ENCODE results near the gene LRP11. TPM values are rescaled to one million over a fixed set of nuclear protein-coding genes. Genes with fewer than 3 reads are reported as not detected.

Gene LRP11
- total RNA-seq, 1 donor from 2014 or later: 59.6 TPM

DNA sequence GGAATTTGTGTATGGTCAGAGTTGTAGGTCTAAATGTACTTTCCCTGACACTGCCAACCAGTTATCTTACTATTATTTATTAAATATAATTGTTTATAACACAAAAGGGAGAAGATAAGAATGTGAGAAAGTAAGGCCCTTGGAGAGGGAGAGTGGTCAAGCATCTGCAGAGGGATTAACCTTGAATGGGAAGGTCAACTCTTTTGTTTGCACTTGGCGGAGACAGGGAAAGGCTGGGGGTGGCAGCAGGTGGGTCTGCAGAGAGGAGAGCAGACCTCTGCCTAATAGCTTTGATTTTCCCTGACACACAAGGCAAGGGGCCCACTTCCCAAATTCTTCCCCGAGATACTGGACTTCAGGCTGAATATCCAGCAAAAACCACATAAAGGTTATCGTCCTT is 4.2 kb downstream of the LRP11 start:
- Mint-ChIP-seq H3K27ac (ENCODE audit: unreplicated experiment) (peak overlapping the region; percentile 99), H3K4me1 (ENCODE audit: unreplicated experiment) (peaks cover 82% of the 10 kb centered on the region), H3K9me3 (ENCODE audit: unreplicated experiment) (no peaks in the 10 kb centered on the region), H3K27me3 (ENCODE audit: unreplicated experiment) (no peaks in the 10 kb centered on the region), H3K36me3 (ENCODE audit: unreplicated experiment) (peaks cover 2% of the 10 kb centered on the region), H3K4me3 (ENCODE audit: unreplicated experiment) (no peak overlapping the region)
- TF ChIP-seq, protein P1, sequence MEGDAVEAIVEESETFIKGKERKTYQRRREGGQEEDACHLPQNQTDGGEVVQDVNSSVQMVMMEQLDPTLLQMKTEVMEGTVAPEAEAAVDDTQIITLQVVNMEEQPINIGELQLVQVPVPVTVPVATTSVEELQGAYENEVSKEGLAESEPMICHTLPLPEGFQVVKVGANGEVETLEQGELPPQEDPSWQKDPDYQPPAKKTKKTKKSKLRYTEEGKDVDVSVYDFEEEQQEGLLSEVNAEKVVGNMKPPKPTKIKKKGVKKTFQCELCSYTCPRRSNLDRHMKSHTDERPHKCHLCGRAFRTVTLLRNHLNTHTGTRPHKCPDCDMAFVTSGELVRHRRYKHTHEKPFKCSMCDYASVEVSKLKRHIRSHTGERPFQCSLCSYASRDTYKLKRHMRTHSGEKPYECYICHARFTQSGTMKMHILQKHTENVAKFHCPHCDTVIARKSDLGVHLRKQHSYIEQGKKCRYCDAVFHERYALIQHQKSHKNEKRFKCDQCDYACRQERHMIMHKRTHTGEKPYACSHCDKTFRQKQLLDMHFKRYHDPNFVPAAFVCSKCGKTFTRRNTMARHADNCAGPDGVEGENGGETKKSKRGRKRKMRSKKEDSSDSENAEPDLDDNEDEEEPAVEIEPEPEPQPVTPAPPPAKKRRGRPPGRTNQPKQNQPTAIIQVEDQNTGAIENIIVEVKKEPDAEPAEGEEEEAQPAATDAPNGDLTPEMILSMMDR (IDR thresholded peaks at IDR 0.05): no peak
- DNase-seq (ENCODE audit: extremely low spot score, unreplicated experiment): no peak

DNA sequence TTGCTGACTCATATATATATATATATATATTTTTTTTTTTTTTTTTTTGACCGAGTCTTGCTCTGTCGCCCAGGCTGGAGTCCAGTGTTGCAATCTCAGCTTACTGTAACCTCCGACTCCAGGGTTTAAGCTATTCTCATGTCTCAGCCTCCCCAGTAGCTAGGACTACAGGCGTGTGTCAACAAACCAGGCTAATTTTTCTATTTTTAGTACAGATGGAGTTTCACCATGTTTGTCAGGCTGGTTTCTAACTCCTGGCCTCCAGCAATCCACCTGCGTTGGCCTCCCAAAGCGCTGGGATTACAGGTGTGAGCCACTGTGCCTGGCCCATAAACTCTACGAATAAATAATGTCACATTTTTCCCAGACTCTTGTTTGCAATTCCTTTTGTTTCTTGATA is 4.8 kb downstream of the LRP11 start:
- Mint-ChIP-seq H3K4me3 (ENCODE audit: unreplicated experiment) (no peak overlapping the region), H3K27me3 (ENCODE audit: unreplicated experiment) (no peaks in the 10 kb centered on the region), H3K9me3 (ENCODE audit: unreplicated experiment) (no peaks in the 10 kb centered on the region), H3K36me3 (ENCODE audit: unreplicated experiment) (peaks cover 2% of the 10 kb centered on the region), H3K4me1 (ENCODE audit: unreplicated experiment) (peaks cover 84% of the 10 kb centered on the region), H3K27ac (ENCODE audit: unreplicated experiment) (peak overlapping the region; percentile 91)
- TF ChIP-seq, protein P1 (IDR thresholded peaks at IDR 0.05): no peak
- DNase-seq (ENCODE audit: extremely low spot score, unreplicated experiment): no peak

DNA sequence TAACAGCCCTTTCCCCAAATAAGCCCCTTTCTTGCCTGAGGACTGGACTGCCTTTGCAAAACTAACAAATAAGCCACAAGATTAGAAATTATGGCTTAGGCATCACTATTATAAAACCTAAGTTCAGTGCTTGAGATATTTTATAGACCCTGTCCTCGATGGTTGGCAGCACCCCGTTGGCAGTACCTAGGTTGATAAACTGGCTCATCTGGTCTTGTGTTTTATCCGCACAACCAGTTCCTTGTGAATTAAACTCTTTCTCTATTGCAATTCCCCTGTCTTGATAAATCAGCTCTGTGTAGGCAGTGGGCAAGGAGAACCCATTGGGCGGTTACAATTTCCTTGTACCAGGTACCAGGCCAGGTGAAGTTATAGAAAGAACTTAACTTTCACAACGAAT is 6.6 kb downstream of the LRP11 start:
- no peak for DNase-seq (ENCODE audit: extremely low spot score, unreplicated experiment)
- peaks cover 82% of the 10 kb centered on the region for H3K4me1 Mint-ChIP-seq (ENCODE audit: unreplicated experiment)
- no peaks in the 10 kb centered on the region for H3K9me3 Mint-ChIP-seq (ENCODE audit: unreplicated experiment)
- TF ChIP-seq, protein P1 (IDR thresholded peaks at IDR 0.05): no peak
- no peaks in the 10 kb centered on the region for H3K27me3 Mint-ChIP-seq (ENCODE audit: unreplicated experiment)
- H3K36me3 Mint-ChIP-seq (ENCODE audit: unreplicated experiment): peaks cover 2% of the 10 kb centered on the region
- H3K27ac Mint-ChIP-seq (ENCODE audit: unreplicated experiment): peak overlapping the region; percentile 96
- H3K4me3 Mint-ChIP-seq (ENCODE audit: unreplicated experiment): no peak overlapping the region

DNA sequence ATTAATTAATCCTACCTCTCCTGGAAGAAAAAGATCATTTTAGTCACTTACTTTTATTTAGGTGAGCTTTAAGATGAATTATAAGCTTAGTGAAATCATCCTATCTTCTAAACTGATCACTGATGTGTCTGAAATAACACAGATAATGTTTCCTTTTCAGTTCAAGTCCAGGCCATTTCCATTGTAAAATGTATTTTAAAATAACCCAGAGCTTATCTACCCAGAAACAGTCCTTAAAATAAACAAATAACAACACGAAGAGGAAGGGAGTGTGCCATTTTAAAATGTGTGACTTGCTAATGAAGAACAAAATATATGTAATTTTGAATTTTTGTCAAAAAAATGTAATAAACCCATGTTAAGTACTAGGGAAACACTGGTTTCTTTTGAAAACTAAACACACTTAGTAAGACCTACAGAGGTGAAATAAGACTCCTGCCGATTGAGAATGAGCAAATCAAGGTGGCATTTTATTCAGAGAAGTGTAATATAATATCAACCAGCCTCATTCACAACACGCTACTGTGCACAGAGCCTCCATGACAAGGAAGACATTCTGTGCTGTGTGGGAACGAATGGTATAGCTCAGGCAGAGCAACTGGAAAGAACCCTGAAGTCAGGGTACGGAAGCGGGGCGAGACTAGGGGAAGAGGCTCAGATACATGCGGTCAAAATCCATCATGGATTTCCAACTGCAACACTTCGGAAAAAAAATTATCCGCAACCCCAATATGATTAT is 7.7 kb downstream of the LRP11 start:
- H3K4me1 Mint-ChIP-seq (ENCODE audit: unreplicated experiment): peaks cover 82% of the 10 kb centered on the region
- H3K27ac Mint-ChIP-seq (ENCODE audit: unreplicated experiment): peak overlapping the region; percentile 96
- H3K4me3 Mint-ChIP-seq (ENCODE audit: unreplicated experiment): peak overlapping the region; percentile 30
- TF ChIP-seq, protein P1 (IDR thresholded peaks at IDR 0.05): no peak
- H3K9me3 Mint-ChIP-seq (ENCODE audit: unreplicated experiment): no peaks in the 10 kb centered on the region
- DNase-seq (ENCODE audit: extremely low spot score, unreplicated experiment): no peak
- H3K36me3 Mint-ChIP-seq (ENCODE audit: unreplicated experiment): peaks cover 6% of the 10 kb centered on the region
- no peaks in the 10 kb centered on the region for H3K27me3 Mint-ChIP-seq (ENCODE audit: unreplicated experiment)

DNA sequence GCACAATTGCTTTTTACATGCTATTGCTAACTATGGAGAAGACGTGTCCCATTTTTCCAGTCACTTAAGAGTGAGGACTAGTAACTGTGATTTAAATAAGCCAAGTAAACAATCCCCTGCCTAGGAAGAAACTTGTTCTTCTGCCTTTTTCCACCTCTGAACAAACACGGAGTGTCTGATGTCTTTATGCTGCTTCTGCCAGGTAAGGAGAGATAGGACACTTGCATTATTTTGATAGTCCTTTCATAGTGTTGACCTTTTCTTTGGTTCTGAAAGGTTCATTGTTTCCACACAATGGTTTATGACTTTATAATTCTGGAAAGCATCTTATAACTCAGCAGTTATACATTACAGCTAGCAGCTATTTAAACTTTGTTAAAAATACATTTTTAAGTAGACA is 8.4 kb downstream of the LRP11 start:
- no peak for DNase-seq (ENCODE audit: extremely low spot score, unreplicated experiment)
- Mint-ChIP-seq H3K27me3 (ENCODE audit: unreplicated experiment) (no peaks in the 10 kb centered on the region), H3K4me3 (ENCODE audit: unreplicated experiment) (peak overlapping the region; percentile 60), H3K9me3 (ENCODE audit: unreplicated experiment) (no peaks in the 10 kb centered on the region), H3K36me3 (ENCODE audit: unreplicated experiment) (peaks cover 9% of the 10 kb centered on the region), H3K27ac (ENCODE audit: unreplicated experiment) (peak overlapping the region; percentile 96), H3K4me1 (ENCODE audit: unreplicated experiment) (peaks cover 80% of the 10 kb centered on the region)
- TF ChIP-seq, protein P1 (IDR thresholded peaks at IDR 0.05): no peak

Data from osteocyte (in vitro differentiated cells).